Activated naive CD8-positive, alpha-beta T cell treated with anti-CD3 and anti-CD28 coated beads for 36 hours (primary cell): ENCODE measurements around the gene LGI4. TPM values are rescaled to one million over a fixed set of nuclear protein-coding genes. Genes with fewer than 3 reads are reported as not detected.

ENCODE experiments used
- DNase-seq: peaks from one replicate; pipeline ENCODE4 v3.0.0; 2021
- H3K27ac Mint-ChIP-seq: one replicate; pipeline ENCODE4 v1.8.0; 2022; ENCODE audit warnings: mild to moderate bottlenecking, moderate library complexity, mixed read lengths
- H3K27me3 Mint-ChIP-seq: one replicate; pipeline ENCODE4 v1.8.0; 2022; ENCODE audit warnings: mild to moderate bottlenecking, mixed read lengths
- H3K36me3 Mint-ChIP-seq: one replicate; pipeline ENCODE4 v1.8.0; 2021; ENCODE audit warnings: mild to moderate bottlenecking, mixed read lengths
- H3K4me1 Mint-ChIP-seq: one replicate; pipeline ENCODE4 v1.8.0; 2021; ENCODE audit warnings: mixed read lengths
- H3K4me3 Mint-ChIP-seq: one replicate; pipeline ENCODE4 v1.8.0; 2022; ENCODE audit warnings: mild to moderate bottlenecking, moderate library complexity, mixed read lengths
- H3K9me3 Mint-ChIP-seq: one replicate; pipeline ENCODE4 v1.8.0; 2022; ENCODE audit warnings: mixed read lengths
- total RNA-seq, 2 experiments: library from RNA; stranded (reverse); gene quantifications; one replicate each; pipeline ENCODE4 v1.2.3, GENCODE V29; 2021

Gene LGI4
- total RNA-seq, 2 experiments from 2014 or later, result not detected

DNA sequence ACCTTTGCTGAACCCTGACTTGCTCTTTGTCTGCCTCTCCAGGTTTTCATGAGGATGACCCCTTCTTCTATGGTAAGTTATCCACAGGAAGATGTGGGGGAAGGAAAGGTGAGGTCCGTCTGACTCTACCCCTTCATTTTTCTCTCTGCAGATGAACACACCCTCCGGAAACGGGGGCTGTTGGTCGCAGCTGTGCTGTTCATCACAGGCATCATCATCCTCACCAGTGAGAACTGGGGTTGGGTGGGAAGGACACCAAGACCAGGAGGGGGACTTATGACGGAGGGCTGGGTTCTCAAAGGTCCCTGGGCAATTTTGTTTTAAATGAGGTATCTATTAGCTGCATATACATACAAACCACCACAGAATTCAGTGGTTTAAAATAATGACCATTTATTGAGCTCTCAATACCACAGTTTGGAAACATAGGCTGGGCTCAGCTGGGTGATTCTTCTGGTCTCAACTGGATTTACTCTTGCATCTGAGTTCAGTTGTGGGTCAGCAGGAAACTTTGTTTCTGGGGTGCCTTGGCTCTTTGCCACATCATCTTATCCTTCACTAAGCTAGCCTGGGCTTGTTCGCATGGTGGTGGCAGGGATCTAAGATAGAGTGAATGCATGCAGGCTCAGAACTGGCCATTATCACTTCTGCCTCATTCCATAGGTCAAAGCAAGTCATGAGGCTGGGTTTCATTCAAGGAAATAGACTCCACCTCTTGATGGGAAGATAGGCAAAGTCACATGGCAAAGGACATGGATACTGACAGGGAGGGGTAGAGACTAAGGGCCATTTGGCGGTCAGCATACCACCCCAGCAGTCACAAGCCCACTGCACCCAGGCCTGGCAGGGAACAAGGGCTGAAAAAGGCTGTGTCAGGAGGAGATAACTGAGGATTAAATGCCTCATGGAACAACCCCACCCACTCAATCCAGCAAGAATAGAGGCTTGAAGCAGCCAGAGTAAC is 31.5 kb upstream of the LGI4 start:
- no peaks in the 10 kb centered on the region for H3K27me3 Mint-ChIP-seq
- no peak overlapping the region for H3K4me3 Mint-ChIP-seq
- H3K9me3 Mint-ChIP-seq, result peaks cover 37% of the 10 kb centered on the region
- DNase-seq, result no peak
- H3K27ac Mint-ChIP-seq, result peak overlapping the region; percentile 78
- peaks cover 19% of the 10 kb centered on the region for H3K4me1 Mint-ChIP-seq
- peaks cover 77% of the 10 kb centered on the region for H3K36me3 Mint-ChIP-seq

DNA sequence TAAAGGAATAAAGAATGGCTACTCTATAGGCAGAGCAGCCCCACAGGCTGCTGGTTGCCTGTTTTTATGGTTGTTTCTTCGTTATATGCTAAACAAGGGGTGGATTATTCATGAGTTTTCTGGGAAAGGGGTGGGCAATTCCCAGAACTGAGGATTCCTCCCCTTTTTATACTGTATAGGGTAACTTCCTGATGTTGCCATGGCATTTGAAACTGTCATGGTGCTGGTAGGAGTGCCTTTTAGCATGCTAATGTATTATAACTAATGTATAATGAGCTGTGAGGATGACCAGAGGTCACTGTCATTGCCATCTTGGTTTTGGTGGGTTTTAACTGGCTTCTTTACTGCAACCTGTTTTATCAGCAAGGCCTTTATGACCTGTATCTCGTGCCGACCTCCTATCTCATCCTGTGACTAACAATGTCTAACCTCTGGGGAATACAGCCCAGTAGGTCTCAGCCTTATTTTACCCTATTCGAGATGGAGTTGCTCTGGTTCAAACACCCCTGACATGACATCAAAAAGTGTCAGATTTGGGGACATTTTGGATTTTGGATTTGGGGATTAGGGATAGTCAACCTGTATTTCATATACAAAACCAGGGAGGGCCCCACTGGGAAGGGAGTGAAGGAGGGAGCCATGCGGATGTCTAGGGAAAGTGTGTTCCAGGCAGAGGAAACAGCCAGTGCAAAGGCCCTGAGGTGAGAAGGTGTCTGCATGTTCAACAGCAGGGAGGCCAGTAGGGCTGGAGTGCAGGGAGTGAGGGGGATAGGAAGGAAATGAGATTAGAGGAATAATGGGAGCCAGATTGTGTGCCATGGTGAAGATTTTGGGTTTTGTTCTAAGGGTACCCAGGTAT is 30.6 kb upstream of the LGI4 start:
- Mint-ChIP-seq H3K27me3 (no peaks in the 10 kb centered on the region), H3K9me3 (peaks cover 41% of the 10 kb centered on the region), H3K27ac (peak overlapping the region; percentile 26), H3K4me1 (peaks cover 22% of the 10 kb centered on the region), H3K36me3 (peaks cover 83% of the 10 kb centered on the region), H3K4me3 (no peak overlapping the region)
- no peak for DNase-seq

DNA sequence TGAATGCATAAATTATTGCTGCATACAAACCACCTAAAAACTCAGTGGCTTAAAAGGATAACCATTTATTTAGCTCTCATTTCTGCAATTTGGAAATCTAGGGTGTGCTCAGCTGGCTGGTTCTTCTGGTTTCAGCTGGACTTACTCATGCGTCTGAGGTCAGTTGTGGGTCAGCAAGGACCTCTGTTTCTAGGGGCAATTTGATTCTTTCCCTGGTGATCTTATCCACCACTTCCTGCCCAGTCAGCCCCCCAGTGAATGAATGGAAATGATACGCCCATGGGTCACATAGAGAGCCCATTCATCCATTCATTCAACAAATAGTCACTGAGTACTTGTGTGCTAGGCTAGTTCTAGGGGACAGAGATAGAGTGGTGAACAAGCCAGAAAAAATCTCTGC is 29.6 kb upstream of the LGI4 start:
- Mint-ChIP-seq H3K27ac (peak overlapping the region; percentile 51), H3K4me1 (peaks cover 21% of the 10 kb centered on the region), H3K4me3 (no peak overlapping the region), H3K9me3 (peaks cover 41% of the 10 kb centered on the region), H3K27me3 (no peaks in the 10 kb centered on the region), H3K36me3 (peaks cover 86% of the 10 kb centered on the region)
- no peak for DNase-seq

DNA sequence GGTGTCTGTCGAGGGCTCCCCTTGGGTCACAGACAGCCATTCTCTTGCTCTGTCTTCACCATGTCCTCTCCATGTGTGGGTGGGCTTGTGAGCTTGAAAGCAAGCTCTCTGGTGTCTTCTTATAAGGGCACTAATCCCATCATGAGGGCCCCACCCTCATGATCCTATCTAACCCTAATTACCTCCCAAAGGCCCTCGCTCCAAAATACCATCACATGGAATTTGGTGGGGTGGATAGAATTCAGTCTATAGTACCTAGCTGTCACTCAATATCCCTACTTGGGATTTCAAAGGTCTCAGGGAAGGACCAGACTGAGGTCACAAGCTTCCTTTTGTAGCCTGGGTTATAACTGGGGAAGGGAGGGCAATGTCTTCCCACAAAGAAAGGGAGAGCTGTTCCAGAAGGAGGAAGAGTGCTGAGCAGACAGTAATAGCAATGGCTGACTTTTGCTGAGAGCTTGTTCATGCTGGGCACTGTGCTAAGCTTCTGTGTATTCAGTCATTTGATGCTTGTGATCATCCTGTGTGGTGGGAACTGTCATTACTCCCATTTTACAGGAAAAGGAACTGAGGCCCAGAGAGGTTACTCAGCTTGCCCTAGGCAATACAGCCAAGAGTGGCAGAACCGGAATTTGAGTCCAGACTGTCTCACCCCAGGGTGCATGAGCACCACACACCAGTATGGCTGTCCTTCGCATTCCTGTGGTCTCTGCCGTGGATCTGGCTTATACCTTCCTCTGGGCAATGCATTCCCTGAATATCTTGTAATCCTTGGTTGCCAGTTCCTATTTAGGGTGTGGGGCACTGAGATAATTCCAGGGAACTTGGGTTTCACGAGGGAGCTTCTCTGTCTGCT is 27.8 kb upstream of the LGI4 start:
- Mint-ChIP-seq H3K4me3 (no peak overlapping the region), H3K4me1 (peaks cover 32% of the 10 kb centered on the region), H3K36me3 (peaks cover 95% of the 10 kb centered on the region), H3K27ac (peak overlapping the region; percentile 28), H3K27me3 (no peaks in the 10 kb centered on the region), H3K9me3 (peaks cover 41% of the 10 kb centered on the region)
- DNase-seq, result no peak

DNA sequence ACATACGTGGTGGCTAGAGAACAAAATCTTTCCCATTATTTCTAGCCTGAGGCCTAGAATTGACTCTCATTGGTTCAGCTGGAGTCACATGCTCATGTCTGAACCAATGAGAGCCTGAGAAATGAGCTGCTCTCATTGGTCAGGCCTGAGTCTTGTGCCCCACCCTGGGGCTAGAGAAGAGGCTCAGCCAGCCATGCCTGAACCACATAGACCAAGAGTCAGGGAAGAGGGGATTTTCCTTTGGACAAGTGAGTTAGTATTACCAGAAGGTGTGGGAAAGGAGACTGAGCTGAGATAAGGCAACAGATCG is 26.5 kb upstream of the LGI4 start:
- Mint-ChIP-seq H3K27ac (peak overlapping the region; percentile 55), H3K4me3 (no peak overlapping the region), H3K4me1 (peaks cover 34% of the 10 kb centered on the region), H3K9me3 (peaks cover 38% of the 10 kb centered on the region), H3K36me3 (peaks cover 98% of the 10 kb centered on the region), H3K27me3 (no peaks in the 10 kb centered on the region)
- no peak for DNase-seq

DNA sequence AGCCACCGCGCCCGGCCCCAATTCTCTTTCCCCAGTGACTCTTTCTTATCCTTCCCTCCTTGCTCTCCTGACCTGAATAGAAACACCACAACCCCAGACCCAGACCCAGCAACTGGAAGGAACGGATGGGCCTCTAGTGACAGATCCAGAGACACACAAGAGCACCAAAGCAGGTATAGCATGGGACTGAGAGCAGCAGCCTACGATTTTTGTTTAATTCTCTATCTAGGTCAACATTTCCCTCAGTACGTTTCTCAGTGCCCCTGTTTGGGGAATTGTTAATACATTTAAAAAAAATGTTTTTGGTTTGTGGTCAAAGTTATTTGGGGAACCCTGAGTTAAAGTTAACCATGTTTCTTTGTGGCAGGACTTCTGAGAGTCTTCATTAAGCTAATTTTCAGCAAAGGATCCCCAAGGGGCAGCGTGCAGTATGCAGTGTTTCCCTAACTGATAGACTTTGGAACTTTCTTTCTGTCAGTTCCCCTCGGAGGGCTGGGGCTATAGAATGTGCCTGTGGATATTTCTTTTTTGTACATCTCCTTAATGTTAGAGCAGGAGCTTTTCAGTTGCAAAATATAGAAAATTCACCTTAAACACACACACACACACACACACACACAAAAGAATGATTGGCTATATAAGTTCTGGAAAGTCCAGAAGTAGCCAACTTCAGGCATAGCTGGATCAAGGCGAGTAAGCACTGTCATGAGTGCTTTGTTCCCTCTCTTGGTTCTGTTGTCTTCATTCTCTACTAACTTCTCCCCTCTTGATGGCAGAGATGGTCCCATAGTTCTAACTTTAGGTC is 26.0 kb upstream of the LGI4 start:
- no peaks in the 10 kb centered on the region for H3K27me3 Mint-ChIP-seq
- no peak overlapping the region for H3K4me3 Mint-ChIP-seq
- peaks cover 32% of the 10 kb centered on the region for H3K9me3 Mint-ChIP-seq

DNA sequence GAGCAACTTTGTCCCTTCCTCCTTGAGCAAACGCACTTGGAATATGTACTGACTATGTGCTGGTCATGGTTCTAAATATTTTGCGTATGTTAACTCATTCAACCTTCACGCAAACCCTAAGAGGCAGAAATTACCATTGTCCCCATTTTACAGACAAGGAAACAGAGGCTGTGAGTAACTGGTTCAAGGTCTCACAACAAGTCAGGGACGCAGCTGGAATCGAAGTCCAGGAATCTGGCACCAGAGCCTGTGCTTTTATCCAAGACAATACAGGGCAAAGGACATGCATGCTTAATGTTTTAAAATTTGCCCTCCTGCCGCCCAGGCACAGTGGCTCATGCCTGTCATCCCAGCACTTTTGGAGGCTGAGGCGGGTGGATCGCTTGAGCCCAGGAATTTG is 24.7 kb upstream of the LGI4 start:
- peaks cover 93% of the 10 kb centered on the region for H3K36me3 Mint-ChIP-seq
- peaks cover 37% of the 10 kb centered on the region for H3K4me1 Mint-ChIP-seq
- H3K27me3 Mint-ChIP-seq, result no peaks in the 10 kb centered on the region
- H3K9me3 Mint-ChIP-seq, result peaks cover 25% of the 10 kb centered on the region
- DNase-seq, result no peak
- no peak overlapping the region for H3K27ac Mint-ChIP-seq
- H3K4me3 Mint-ChIP-seq, result no peak overlapping the region

More for the DNA sequence above, 26.0 kb upstream of the LGI4 start:
- DNase-seq, result no peak
- Mint-ChIP-seq H3K36me3 (peaks cover 98% of the 10 kb centered on the region), H3K27ac (peak overlapping the region; percentile 65), H3K4me1 (peaks cover 37% of the 10 kb centered on the region)

DNA sequence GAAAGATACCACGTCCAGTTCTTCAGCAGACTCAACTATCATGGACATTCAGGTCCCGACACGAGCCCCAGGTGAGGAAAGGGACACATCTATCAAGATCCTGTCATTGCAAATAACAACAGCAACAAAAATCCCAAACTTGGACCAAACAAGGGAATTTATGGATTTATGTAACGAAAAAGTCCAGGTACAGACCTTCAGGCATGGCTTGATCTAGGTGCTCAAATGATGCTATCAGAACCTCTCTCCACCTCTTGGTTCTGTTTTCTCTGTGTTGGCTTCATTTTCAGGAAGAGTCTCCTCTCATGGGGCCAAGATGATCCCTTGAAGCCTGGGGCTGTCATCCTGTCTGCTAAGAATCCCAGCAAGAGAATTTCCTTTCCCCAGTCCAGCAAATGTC is 22.6 kb upstream of the LGI4 start:
- Mint-ChIP-seq H3K36me3 (peaks cover 71% of the 10 kb centered on the region), H3K4me3 (peak overlapping the region; percentile 97), H3K27ac (peak overlapping the region; percentile 99), H3K27me3 (no peaks in the 10 kb centered on the region), H3K4me1 (peaks cover 46% of the 10 kb centered on the region), H3K9me3 (peaks cover 12% of the 10 kb centered on the region)
- no peak for DNase-seq

DNA sequence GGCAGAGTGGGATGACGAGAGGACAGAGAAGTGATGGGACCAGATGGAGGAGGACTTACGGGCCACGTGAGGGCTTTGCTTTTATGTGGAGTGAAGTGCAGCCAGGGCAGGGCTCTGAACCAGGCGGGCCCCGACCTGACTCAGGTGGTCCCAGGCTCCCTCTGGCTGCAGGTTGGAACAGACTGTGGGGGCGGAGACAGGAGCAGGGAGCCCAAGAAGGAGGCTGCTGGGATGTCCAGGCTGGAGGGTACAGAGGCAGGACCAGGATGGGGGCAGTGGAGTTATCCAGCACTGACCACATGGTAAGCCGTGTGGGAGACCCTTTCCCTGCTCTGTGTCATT is 21.8 kb upstream of the LGI4 start:
- H3K4me1 Mint-ChIP-seq, result peaks cover 47% of the 10 kb centered on the region
- peaks cover 63% of the 10 kb centered on the region for H3K36me3 Mint-ChIP-seq
- H3K9me3 Mint-ChIP-seq, result peaks cover 6% of the 10 kb centered on the region
- no peaks in the 10 kb centered on the region for H3K27me3 Mint-ChIP-seq
- H3K4me3 Mint-ChIP-seq, result peak overlapping the region; percentile 97
- peak overlapping the region; percentile 99 for H3K27ac Mint-ChIP-seq
- DNase-seq, result no peak

DNA sequence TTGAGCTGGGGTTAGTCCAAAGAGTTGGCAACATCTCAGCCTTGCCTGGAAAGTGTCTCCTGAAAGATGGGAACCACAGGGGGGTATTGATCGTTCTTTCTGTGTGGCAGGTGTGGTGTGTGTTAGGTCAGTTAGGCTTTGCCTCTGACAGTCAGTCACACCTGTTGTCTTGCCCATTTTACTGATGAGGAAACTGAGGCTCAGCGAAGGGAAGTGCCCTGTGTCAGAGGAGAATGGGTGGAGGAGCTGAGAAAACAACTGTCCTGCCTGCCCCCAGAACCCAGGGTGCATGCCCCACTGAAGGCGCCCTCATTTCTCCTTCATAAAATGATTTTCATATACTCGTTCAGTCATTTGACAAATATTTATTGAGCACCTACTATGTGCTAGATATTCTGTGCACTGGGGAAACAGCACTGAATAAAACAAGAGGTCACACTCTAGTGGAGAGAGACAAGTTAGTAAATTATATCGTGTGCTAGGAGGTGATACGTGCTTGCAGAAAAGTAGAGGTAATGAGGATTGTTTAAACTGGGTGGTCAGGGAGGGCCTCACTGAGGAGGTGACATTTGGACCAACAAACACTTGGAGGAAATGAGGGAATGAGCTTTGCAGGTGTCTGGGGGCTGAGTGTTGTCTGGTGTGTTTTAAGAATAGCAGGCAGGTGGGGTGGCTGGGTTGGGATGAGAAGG is 21.3 kb upstream of the LGI4 start:
- H3K27me3 Mint-ChIP-seq, result no peaks in the 10 kb centered on the region
- H3K9me3 Mint-ChIP-seq, result peaks cover 2% of the 10 kb centered on the region
- H3K36me3 Mint-ChIP-seq, result peaks cover 58% of the 10 kb centered on the region
- DNase-seq, result no peak
- peak overlapping the region; percentile 97 for H3K4me3 Mint-ChIP-seq
- H3K4me1 Mint-ChIP-seq, result peaks cover 44% of the 10 kb centered on the region
- peak overlapping the region; percentile 99 for H3K27ac Mint-ChIP-seq

DNA sequence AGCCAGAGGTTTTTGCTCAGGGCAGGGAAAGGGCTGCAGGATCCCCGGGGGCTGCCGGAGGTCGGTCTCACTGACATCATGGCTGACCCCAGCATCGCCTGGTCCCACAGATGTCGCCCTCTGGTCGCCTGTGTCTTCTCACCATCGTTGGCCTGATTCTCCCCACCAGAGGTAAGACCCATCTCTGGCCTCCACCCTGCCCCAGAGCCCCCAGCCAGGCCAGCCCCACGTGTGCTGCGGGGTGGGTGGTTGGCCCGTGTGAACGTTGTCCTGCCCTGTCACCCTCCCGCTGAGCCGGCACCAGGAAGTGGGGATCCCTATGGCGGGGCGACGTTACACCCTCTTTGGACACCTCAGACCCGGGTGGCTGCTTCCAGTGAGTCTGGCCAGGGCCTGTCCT is 20.6 kb upstream of the LGI4 start:
- H3K4me1 Mint-ChIP-seq, result peaks cover 42% of the 10 kb centered on the region
- H3K36me3 Mint-ChIP-seq, result peaks cover 51% of the 10 kb centered on the region
- H3K27ac Mint-ChIP-seq, result peak overlapping the region; percentile 99
- peak; percentile 53 for DNase-seq
- peaks cover under 1% of the 10 kb centered on the region for H3K9me3 Mint-ChIP-seq
- peak overlapping the region; percentile 97 for H3K4me3 Mint-ChIP-seq
- no peaks in the 10 kb centered on the region for H3K27me3 Mint-ChIP-seq

DNA sequence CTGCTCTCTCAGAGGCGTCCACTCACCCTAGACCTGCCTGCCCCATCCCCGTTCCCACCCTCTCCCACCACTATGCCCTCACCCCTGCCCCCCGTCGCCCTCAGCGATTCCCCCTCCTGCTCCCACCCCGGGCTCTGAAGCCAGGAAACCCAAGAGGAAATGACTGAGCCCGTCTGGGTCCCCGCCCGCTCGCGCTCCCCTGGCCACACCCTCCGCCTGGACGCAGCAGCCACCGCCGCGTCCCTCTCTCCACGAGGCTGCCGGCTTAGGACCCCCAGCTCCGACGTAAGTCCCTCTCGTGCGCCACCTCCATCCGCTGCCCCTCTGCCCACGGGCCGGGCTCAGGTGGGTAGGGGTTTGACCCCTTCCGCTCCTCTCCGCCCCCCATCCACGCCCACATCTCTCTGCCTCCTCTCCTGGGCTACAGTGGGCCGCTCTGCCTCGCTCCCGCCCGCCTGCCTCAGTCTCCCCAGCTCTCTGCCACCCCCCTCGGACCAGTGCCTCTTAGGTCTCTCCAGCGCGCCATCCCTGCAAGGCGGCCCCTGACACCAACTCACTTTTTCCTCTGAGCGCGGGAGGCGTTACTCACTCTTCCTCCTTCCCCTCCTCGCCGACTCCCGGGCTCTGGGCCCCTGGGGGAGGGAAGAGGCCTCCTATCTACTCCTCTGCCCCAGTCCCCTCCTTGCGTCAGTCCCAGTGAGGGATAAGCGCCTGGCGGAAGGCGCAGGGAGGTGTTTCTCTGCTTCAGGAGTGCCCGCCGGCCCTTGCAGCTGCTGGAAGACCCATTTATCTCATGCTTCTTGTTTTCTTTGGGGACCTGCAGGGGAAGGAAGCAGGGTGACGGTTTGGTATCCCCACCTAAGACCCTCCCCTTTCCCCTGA is 19.9 kb upstream of the LGI4 start, which contains the start of gene FXYD5:
TSS of gene FXYD5 (plus strand) at position 211 of the 882 bp plus-strand sequence. CDS start 816 bp downstream, outside the sequence.
- peak within 1 kb of the TSS; percentile 97 for H3K4me3 Mint-ChIP-seq
- H3K4me1 Mint-ChIP-seq, result peaks cover 41% of the 10 kb centered on the region
- DNase-seq, result peak; percentile 86
- peak within 1 kb of the TSS; percentile 99 for H3K27ac Mint-ChIP-seq
- H3K36me3 Mint-ChIP-seq, result peaks cover 44% of the 10 kb centered on the region
- H3K9me3 Mint-ChIP-seq, result no peaks in the 10 kb centered on the region
- H3K27me3 Mint-ChIP-seq, result no peaks in the 10 kb centered on the region
